ENCODE measurements around the gene RUBCNL. TPM values are rescaled to one million over a fixed set of nuclear protein-coding genes. Genes with fewer than 3 reads are reported as not detected.

The RUBCNL gene
- total and polyA plus RNA-seq, 2 of the 8 experiments (the other 6 are each of a cell fraction or from before 2014, with no cell fraction given) = 2.6 to 4.9 TPM

DNA sequence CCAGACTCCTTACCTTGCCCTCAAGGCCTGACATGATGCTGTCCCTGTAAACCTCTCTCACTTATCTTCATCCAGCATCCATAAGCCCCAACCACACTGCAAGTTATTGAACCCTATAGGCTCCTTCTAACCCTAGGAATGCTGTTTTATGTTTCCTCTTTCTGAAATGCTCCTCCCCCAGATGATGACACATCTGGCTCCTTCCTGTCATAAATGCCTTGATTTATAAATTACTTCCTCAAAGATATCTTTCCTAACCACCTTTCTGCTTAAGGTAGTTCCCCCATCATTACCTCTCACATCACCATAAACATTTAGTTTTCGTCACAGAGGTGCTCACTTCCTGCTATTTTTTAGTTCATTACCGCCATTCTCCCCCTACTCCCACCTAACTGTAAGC, 12.3 kb downstream of the RUBCNL start:
- Histone ChIP-seq H3K9ac (replicated peaks in 1 of 4; ENCODE audit: extremely low read depth in 1 of 4, low read depth in 3 of 4, low read length in 3 of 4) (no peak overlapping the region), H3K4me2 (ENCODE audit: insufficient read depth in 1 of 2, low read depth in 2 of 2, low read length in 2 of 2) (no peak overlapping the region), H2BK20ac (ENCODE audit: low read length) (no peak overlapping the region), H3K14ac (ENCODE audit: insufficient read length) (no peak overlapping the region), H3K79me1 (ENCODE audit: low read depth, low read length) (no peaks in the 10 kb centered on the region), H2BK120ac (replicated peaks; ENCODE audit: low read depth, low read length) (no peak overlapping the region), H3K23me2 (ENCODE audit: low read depth, low read length) (no peaks in the 10 kb centered on the region), H4K20me1 (replicated peaks in 1 of 2; ENCODE audit: control insufficient read depth in 1 of 2, insufficient read depth in 2 of 2, low read length in 2 of 2) (no peaks in the 10 kb centered on the region), H3K18ac (ENCODE audit: extremely low read depth, low read length) (no peak overlapping the region), H3K36me3 (ENCODE audit: control insufficient read depth in 2 of 4, insufficient read depth in 4 of 4, low read length in 3 of 4) (no peaks in the 10 kb centered on the region), H3K56ac (replicated peaks; ENCODE audit: insufficient read length, low read depth, low read length) (no peak overlapping the region), H2AK5ac (ENCODE audit: low read depth, low read length) (no peak overlapping the region), H3K9me3 (ENCODE audit: insufficient read depth in 2 of 2, low read depth in 1 of 2, low read length in 1 of 2) (no peaks in the 10 kb centered on the region), H2AFZ (ENCODE audit: low read length) (no peak overlapping the region), H3K79me2 (ENCODE audit: control insufficient read depth in 1 of 2, insufficient read depth in 2 of 2, low read length in 2 of 2) (no peaks in the 10 kb centered on the region), H3K27ac (ENCODE audit: low read depth, low read length) (no peak overlapping the region), H4K8ac (ENCODE audit: extremely low read depth, insufficient read depth, low read length) (no peak overlapping the region), H2BK15ac (ENCODE audit: low read length) (no peak overlapping the region), H2BK5ac (ENCODE audit: low read depth, low read length) (no peak overlapping the region), H4K5ac (ENCODE audit: insufficient read length, low read depth, low read length) (no peak overlapping the region), H3K4me1 (replicated peaks in 1 of 4; ENCODE audit: control insufficient read depth in 3 of 4, insufficient read depth in 4 of 4, low read length in 3 of 4) (no peaks in the 10 kb centered on the region; a peak in 1 of 7 replicates), H4K91ac (replicated peaks; ENCODE audit: insufficient read length, low read length) (no peak overlapping the region), H3K4me3 (ENCODE audit: extremely low read depth in 1 of 4, insufficient read depth in 2 of 4, low read depth in 3 of 4, low read length in 4 of 4) (no peak overlapping the region), H3K23ac (ENCODE audit: insufficient read length) (no peak overlapping the region), H3K4ac (replicated peaks; ENCODE audit: insufficient read length, low read depth, low read length) (no peak overlapping the region), H2BK12ac (ENCODE audit: low read depth, low read length) (no peak overlapping the region), H3K27me3 (replicated peaks in 1 of 4; ENCODE audit: control insufficient read depth in 3 of 4, extremely low read depth in 1 of 4, insufficient read depth in 3 of 4, low read length in 3 of 4) (no peaks in the 10 kb centered on the region)
- FAIRE-seq (no peak), DNase-seq (ENCODE audit: low read depth in 1 of 2, low spot score in 2 of 2) (no peak)
- CTCF ChIA-PET (ENCODE audit: partially characterized antibody) = no interaction called here
- POLR2A ChIA-PET (ENCODE audit: partially characterized antibody) = no interaction called here
- WGBS, 2 experiments (ENCODE audit: extremely low coverage in 1 of 2, insufficient coverage in 1 of 2, insufficient read length in 1 of 2, insufficient replicate concordance in 2 of 2, low coverage in 1 of 2, low lambda C conversion rate in 2 of 2, missing lambda C conversion rate in 1 of 2) = 91% methylated on average over 2 of the region's 2 CpGs; no CpG with 5 or more reads in 1 of the 2 experiments
- TF ChIP-seq, protein P1, sequence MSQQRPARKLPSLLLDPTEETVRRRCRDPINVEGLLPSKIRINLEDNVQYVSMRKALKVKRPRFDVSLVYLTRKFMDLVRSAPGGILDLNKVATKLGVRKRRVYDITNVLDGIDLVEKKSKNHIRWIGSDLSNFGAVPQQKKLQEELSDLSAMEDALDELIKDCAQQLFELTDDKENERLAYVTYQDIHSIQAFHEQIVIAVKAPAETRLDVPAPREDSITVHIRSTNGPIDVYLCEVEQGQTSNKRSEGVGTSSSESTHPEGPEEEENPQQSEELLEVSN (IDR thresholded peaks at IDR 0.05) = no peak
- no peak for TF ChIP-seq CBX5 (IDR thresholded peaks at IDR 0.05; ENCODE audit: low read depth, low read length)
- no peak for TF ChIP-seq CREB1 (IDR thresholded peaks at IDR 0.05)
- TF ChIP-seq SP2 (IDR thresholded peaks at IDR 0.05; ENCODE audit: low read length) = no peak
- TF ChIP-seq RBBP5 (IDR thresholded peaks at IDR 0.05; ENCODE audit: borderline replicate concordance, low read depth, low read length) = no peak
- no peak for TF ChIP-seq POLR2A (IDR thresholded peaks at IDR 0.05; ENCODE audit: control extremely low read depth in 1 of 2, low read depth in 2 of 2, low read length in 2 of 2)
- TF ChIP-seq CHD1 (IDR thresholded peaks at IDR 0.05; ENCODE audit: low read depth, low read length) = no peak
- TF ChIP-seq, protein P2, sequence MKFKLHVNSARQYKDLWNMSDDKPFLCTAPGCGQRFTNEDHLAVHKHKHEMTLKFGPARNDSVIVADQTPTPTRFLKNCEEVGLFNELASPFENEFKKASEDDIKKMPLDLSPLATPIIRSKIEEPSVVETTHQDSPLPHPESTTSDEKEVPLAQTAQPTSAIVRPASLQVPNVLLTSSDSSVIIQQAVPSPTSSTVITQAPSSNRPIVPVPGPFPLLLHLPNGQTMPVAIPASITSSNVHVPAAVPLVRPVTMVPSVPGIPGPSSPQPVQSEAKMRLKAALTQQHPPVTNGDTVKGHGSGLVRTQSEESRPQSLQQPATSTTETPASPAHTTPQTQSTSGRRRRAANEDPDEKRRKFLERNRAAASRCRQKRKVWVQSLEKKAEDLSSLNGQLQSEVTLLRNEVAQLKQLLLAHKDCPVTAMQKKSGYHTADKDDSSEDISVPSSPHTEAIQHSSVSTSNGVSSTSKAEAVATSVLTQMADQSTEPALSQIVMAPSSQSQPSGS (IDR thresholded peaks at IDR 0.05; ENCODE audit: low read length) = no peak
- no peak for TF ChIP-seq ZNF274 (IDR thresholded peaks at IDR 0.05; ENCODE audit: borderline replicate concordance, extremely low read depth, low read length)
- TF ChIP-seq, protein P3, sequence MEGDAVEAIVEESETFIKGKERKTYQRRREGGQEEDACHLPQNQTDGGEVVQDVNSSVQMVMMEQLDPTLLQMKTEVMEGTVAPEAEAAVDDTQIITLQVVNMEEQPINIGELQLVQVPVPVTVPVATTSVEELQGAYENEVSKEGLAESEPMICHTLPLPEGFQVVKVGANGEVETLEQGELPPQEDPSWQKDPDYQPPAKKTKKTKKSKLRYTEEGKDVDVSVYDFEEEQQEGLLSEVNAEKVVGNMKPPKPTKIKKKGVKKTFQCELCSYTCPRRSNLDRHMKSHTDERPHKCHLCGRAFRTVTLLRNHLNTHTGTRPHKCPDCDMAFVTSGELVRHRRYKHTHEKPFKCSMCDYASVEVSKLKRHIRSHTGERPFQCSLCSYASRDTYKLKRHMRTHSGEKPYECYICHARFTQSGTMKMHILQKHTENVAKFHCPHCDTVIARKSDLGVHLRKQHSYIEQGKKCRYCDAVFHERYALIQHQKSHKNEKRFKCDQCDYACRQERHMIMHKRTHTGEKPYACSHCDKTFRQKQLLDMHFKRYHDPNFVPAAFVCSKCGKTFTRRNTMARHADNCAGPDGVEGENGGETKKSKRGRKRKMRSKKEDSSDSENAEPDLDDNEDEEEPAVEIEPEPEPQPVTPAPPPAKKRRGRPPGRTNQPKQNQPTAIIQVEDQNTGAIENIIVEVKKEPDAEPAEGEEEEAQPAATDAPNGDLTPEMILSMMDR (IDR thresholded peaks at IDR 0.05; ENCODE audit: control extremely low read depth in 1 of 3, insufficient read depth in 1 of 3, low read depth in 1 of 3, low read length in 3 of 3) = no peak

Measured in H1 (cell line).